HG02973 (cell line): ENCODE measurements around the gene VAPA.

Source experiments
- ATAC-seq: cut with Tn5 transposase; IDR thresholded peaks from one replicate; pipeline ENCODE4 v1.9.1; 2021; ENCODE audit warnings: moderate library complexity; ENCODE audit not compliant: unreplicated experiment

The VAPA gene

GRCh38 chr18:9913526-9914333 lies at the start of gene VAPA:
Gene VAPA (plus strand): TSS chr18:9914016. CDS start chr18:9914257, 241 bp downstream.
- peak; percentile 76 for ATAC-seq

- ATAC-seq = no peak
Observed at GRCh38 chr18:9865764-9866490, 47.9 kb upstream of the VAPA start.

GRCh38 chr18:9866627-9867026 lies 47.2 kb upstream of the VAPA start:
- no peak for ATAC-seq

- ATAC-seq = no peak
Observed at GRCh38 chr18:9867071-9867594, 46.7 kb upstream of the VAPA start.

- no peak for ATAC-seq
Observed at GRCh38 chr18:9868857-9869714, 44.7 kb upstream of the VAPA start.

- peak; percentile 82 for ATAC-seq
Observed at GRCh38 chr18:9869715-9870430, 43.9 kb upstream of the VAPA start.

- ATAC-seq = peak; percentile 25
Observed at GRCh38 chr18:9870431-9871008, 43.3 kb upstream of the VAPA start.

- ATAC-seq = no peak
Observed at GRCh38 chr18:9871244-9871746, 42.5 kb upstream of the VAPA start.

GRCh38 chr18:9872823-9873222 lies 41.0 kb upstream of the VAPA start:
- ATAC-seq = no peak

GRCh38 chr18:9874728-9875127 lies 39.1 kb upstream of the VAPA start:
- ATAC-seq = no peak

- ATAC-seq = no peak
Observed at GRCh38 chr18:9876212-9876866, 37.5 kb upstream of the VAPA start.

- no peak for ATAC-seq
Observed at GRCh38 chr18:9876867-9877654, 36.8 kb upstream of the VAPA start.

- ATAC-seq = no peak
Observed at GRCh38 chr18:9877655-9878014, 36.2 kb upstream of the VAPA start.

GRCh38 chr18:9878095-9878494 lies 35.7 kb upstream of the VAPA start:
- ATAC-seq = no peak

GRCh38 chr18:9878783-9879242 lies 35.0 kb upstream of the VAPA start:
- ATAC-seq = no peak

GRCh38 chr18:9884090-9884489 lies 29.7 kb upstream of the VAPA start:
- ATAC-seq = no peak

GRCh38 chr18:9884532-9885140 lies 29.2 kb upstream of the VAPA start:
- no peak for ATAC-seq
